SH-SY5Y (cell line): ENCODE results near the gene FAM200C.

Source experiments
- GATA2 ChIP-seq: IDR thresholded peaks from 2 replicates; pipeline ENCODE4 v1.6.1; 2011; ENCODE audit warnings: mild to moderate bottlenecking, low read depth, low read length
- GATA3 ChIP-seq: IDR thresholded peaks from 2 replicates; pipeline ENCODE4 v1.6.1; 2011; ENCODE audit warnings: low read depth, mild to moderate bottlenecking, low read length, moderate library complexity

GRCh38 chr5:160360310-160360709, 39.5 kb downstream of the FAM200C start:
- TF ChIP-seq GATA2 (no peak), GATA3 (no peak)
